HG03280 (cell line): ENCODE data around the gene RAB11FIP5.
A peak's percentile ranks its signal among the peaks of the same experiment; 100 is the strongest.
"Not testable (repeated sequence)": the region's sequence is repeated elsewhere in the genome, so short reads cannot be mapped to it uniquely, and the experiment has no call there.

Source experiments
- ATAC-seq: cut with Tn5 transposase; IDR thresholded peaks from one replicate; pipeline ENCODE4 v1.9.1; 2021; ENCODE audit warnings: mild to moderate bottlenecking, moderate library complexity; ENCODE audit not compliant: unreplicated experiment

The RAB11FIP5 gene

GRCh38 chr2:73071360-73072128 is 41.2 kb downstream of the RAB11FIP5 start, which contains the start of gene SFXN5:
Gene SFXN5 (minus strand): TSS chr2:73071712. CDS start chr2:73071705, 7 bp downstream.
- peak; percentile 96 for ATAC-seq

- ATAC-seq: peak; percentile 11
Observed at GRCh38 chr2:73070643-73071359, 41.9 kb downstream of the RAB11FIP5 start.

GRCh38 chr2:73069855-73070642 is 42.7 kb downstream of the RAB11FIP5 start:
- no peak for ATAC-seq

- ATAC-seq: no peak
Observed at GRCh38 chr2:73069041-73069854, 43.5 kb downstream of the RAB11FIP5 start.

- ATAC-seq: no peak
Observed at GRCh38 chr2:73068147-73068546, 44.6 kb downstream of the RAB11FIP5 start.

GRCh38 chr2:73067043-73067442 is 45.7 kb downstream of the RAB11FIP5 start:
- ATAC-seq: no peak

- not testable (repeated sequence) for ATAC-seq
Observed at GRCh38 chr2:73065070-73065469, 47.7 kb downstream of the RAB11FIP5 start.

- ATAC-seq: no peak
Observed at GRCh38 chr2:73063909-73064875, 48.6 kb downstream of the RAB11FIP5 start.

GRCh38 chr2:73063472-73063871 is 49.3 kb downstream of the RAB11FIP5 start:
- ATAC-seq: no peak

- no peak for ATAC-seq
Observed at GRCh38 chr2:73059106-73059505, 53.6 kb downstream of the RAB11FIP5 start.

- no peak for ATAC-seq
Observed at GRCh38 chr2:73054980-73055379, 57.8 kb downstream of the RAB11FIP5 start.

- no peak for ATAC-seq
Observed at GRCh38 chr2:73053316-73054114, 59.2 kb downstream of the RAB11FIP5 start.

GRCh38 chr2:73050121-73050545 is 62.6 kb downstream of the RAB11FIP5 start:
- ATAC-seq: no peak

- ATAC-seq: no peak
Observed at GRCh38 chr2:73043929-73044832, 68.6 kb downstream of the RAB11FIP5 start.

GRCh38 chr2:73043276-73043675 is 69.5 kb downstream of the RAB11FIP5 start:
- no peak for ATAC-seq

- no peak for ATAC-seq
Observed at GRCh38 chr2:73037947-73038585, 74.7 kb downstream of the RAB11FIP5 start.

GRCh38 chr2:73036766-73037165 is 76.0 kb downstream of the RAB11FIP5 start:
- ATAC-seq: no peak
